IMR-90 (cell line): ENCODE results near the gene L3MBTL4. TPM values are rescaled to one million over a fixed set of nuclear protein-coding genes. Genes with fewer than 3 reads are reported as not detected.

ENCODE experiments used
- ATAC-seq: fragments of 200-7000 bp; cut with Tn5 transposase; 2 replicates; pipeline ENCODE4 v1.9.1; 2020; ENCODE audit warnings: low read depth, mild to moderate bottlenecking, moderate library complexity
- BruUV-seq: library from RNA; stranded (reverse); fragments of 400-500 nt; replicated peaks from 2 replicates; lab custom pipeline; 2021; lab: Mats Ljungman, UMichigan
- CTCF ChIA-PET: fragments of 300-600 bp; formaldehyde crosslinking; extraction: SDS; loops from one replicate; lab custom pipeline; 2021; ENCODE audit warnings: antibody characterized with exemption; lab: Yijun Ruan, JAX
- POLR2A ChIA-PET: fragments of 300-600 bp; sonication (Branson Sonifier 250); formaldehyde crosslinking; loops from one replicate; lab custom pipeline; 2022; ENCODE audit warnings: antibody characterized with exemption; ENCODE audit not compliant: unreplicated experiment; lab: Charles Lee
- DNase-seq: peaks from one replicate; pipeline ENCODE4 v3.0.0; 2013
- H2AFZ ChIP-seq: replicated peaks from 2 replicates; pipeline ENCODE3; 2013; ENCODE audit warnings: low read length, mild to moderate bottlenecking; ENCODE audit not compliant: poor library complexity
- H2AK5ac ChIP-seq: 2 replicates; pipeline ENCODE4 v1.6.1; 2013; ENCODE audit warnings: low read depth, low read length, inconsistent platforms
- H2AK9ac ChIP-seq: replicated peaks from 2 replicates; pipeline ENCODE3; 2013; ENCODE audit warnings: mild to moderate bottlenecking, low read depth, low read length, moderate library complexity; ENCODE audit not compliant: poor library complexity
- H2BK120ac ChIP-seq: 2 replicates; pipeline ENCODE4 v1.6.1; 2013; ENCODE audit warnings: low read depth, low read length, inconsistent platforms
- H2BK15ac ChIP-seq: 3 replicates; pipeline ENCODE4 v1.6.1; 2013; ENCODE audit warnings: low read depth, low read length, inconsistent platforms
- H2BK20ac ChIP-seq: 2 replicates; pipeline ENCODE4 v1.6.1; 2013; ENCODE audit warnings: low read depth, mild to moderate bottlenecking, inconsistent platforms, low read length, moderate library complexity
- H2BK5ac ChIP-seq: 2 replicates; pipeline ENCODE4 v1.6.1; 2013; ENCODE audit warnings: mild to moderate bottlenecking, low read depth, low read length, inconsistent platforms; ENCODE audit not compliant: poor library complexity, severe bottlenecking
- H3K14ac ChIP-seq: replicated peaks from 2 replicates; pipeline ENCODE4 v1.6.1; 2013; ENCODE audit warnings: low read depth, low read length, inconsistent platforms
- H3K18ac ChIP-seq: 2 replicates; pipeline ENCODE4 v1.6.1; 2013; ENCODE audit warnings: low read depth, low read length, control low read depth
- H3K23ac ChIP-seq: 2 replicates; pipeline ENCODE4 v1.6.1; 2013; ENCODE audit warnings: low read depth, low read length, inconsistent platforms
- H3K27ac ChIP-seq: 2 replicates; pipeline ENCODE4 v1.5.1; 2013; ENCODE audit warnings: mild to moderate bottlenecking, control low read depth, low read length; ENCODE audit not compliant: insufficient read depth
- H3K27me3 ChIP-seq: 2 replicates; pipeline ENCODE4 v1.6.1; 2013; ENCODE audit warnings: low read length; ENCODE audit not compliant: control insufficient read depth, insufficient read depth
- H3K36me3 ChIP-seq: 2 replicates; pipeline ENCODE4 v1.6.1; 2013; ENCODE audit warnings: low read length, mixed read lengths; ENCODE audit not compliant: control insufficient read depth, insufficient read depth
- H3K4ac ChIP-seq: 2 replicates; pipeline ENCODE4 v1.6.1; 2013; ENCODE audit warnings: low read depth, low read length, inconsistent platforms
- H3K4me1 ChIP-seq: 2 replicates; pipeline ENCODE4 v1.6.1; 2013; ENCODE audit warnings: low read length, mixed read lengths; ENCODE audit not compliant: control insufficient read depth, insufficient read depth
- H3K4me2 ChIP-seq: 2 replicates; pipeline ENCODE4 v1.6.1; 2013; ENCODE audit warnings: low read depth, mild to moderate bottlenecking, control low read depth, low read length, moderate library complexity
- H3K4me3 ChIP-seq: 2 replicates; pipeline ENCODE4 v1.5.1; 2013; ENCODE audit warnings: low read depth, mild to moderate bottlenecking, control low read depth, low read length, moderate library complexity; ENCODE audit not compliant: insufficient read depth
- H3K56ac ChIP-seq: 2 replicates; pipeline ENCODE4 v1.6.1; 2013; ENCODE audit warnings: low read length, inconsistent platforms; ENCODE audit not compliant: insufficient read depth; ENCODE audit errors: extremely low read depth
- H3K79me1 ChIP-seq, 2 experiments: 2 replicates each; pipeline ENCODE4 v1.6.1; 2013; ENCODE audit warnings: low read length in 2 of 2, inconsistent platforms in 1 of 2, low read depth in 1 of 2
- H3K9ac ChIP-seq: 2 replicates; pipeline ENCODE4 v1.6.1; 2013; ENCODE audit warnings: low read depth, low read length, control low read depth
- H3K9me1 ChIP-seq: 2 replicates; pipeline ENCODE4 v1.6.1; 2013; ENCODE audit warnings: low read length, inconsistent platforms; ENCODE audit not compliant: insufficient read depth
- H3K9me3 ChIP-seq: 2 replicates; pipeline ENCODE4 v1.6.1; 2013; ENCODE audit warnings: low read length; ENCODE audit not compliant: control insufficient read depth, insufficient read depth
- H4K20me1 ChIP-seq: 2 replicates; pipeline ENCODE4 v1.6.1; 2013; ENCODE audit warnings: low read length, inconsistent platforms; ENCODE audit not compliant: insufficient read depth
- H4K5ac ChIP-seq: 2 replicates; pipeline ENCODE4 v1.6.1; 2013; ENCODE audit warnings: mild to moderate bottlenecking, low read depth, low read length, control low read depth
- H4K8ac ChIP-seq, 2 experiments: 2 replicates each; pipeline ENCODE4 v1.6.1; 2013; ENCODE audit warnings: low read depth in 2 of 2, low read length in 2 of 2, control low read depth in 1 of 2, inconsistent platforms in 1 of 2
- H4K91ac ChIP-seq: 2 replicates; pipeline ENCODE4 v1.6.1; 2013; ENCODE audit warnings: low read depth, low read length, inconsistent platforms; ENCODE audit not compliant: insufficient read depth
- CEBPB ChIP-seq: IDR thresholded peaks from 2 replicates; pipeline ENCODE4 v1.6.1; 2012; ENCODE audit warnings: low read depth, low read length, improper control_type of control experiment
- FOS ChIP-seq: fragments of 150-350 bp; IDR thresholded peaks from 2 replicates; pipeline ENCODE4 v1.6.1; 2016; ENCODE audit warnings: low read depth, low read length
- MAZ ChIP-seq: IDR thresholded peaks from 2 replicates; pipeline ENCODE4 v1.6.1; 2012; ENCODE audit warnings: low read depth, mild to moderate bottlenecking, low read length, improper control_type of control experiment, moderate library complexity, borderline replicate concordance
- dilution Hi-C: fragments of 300-500 bp; cut with HindIII; formaldehyde crosslinking; loops from one replicate; pipeline ENCODE4 v1.14.3; 2018; ENCODE audit warnings: low sequenced_read_pairs; ENCODE audit not compliant: unreplicated experiment
- in situ Hi-C: fragments of 300-500 bp; cut with MboI; formaldehyde crosslinking; loops from 3 replicates; pipeline ENCODE4 v1.14.3; 2019; ENCODE audit warnings: low sequenced_read_pairs, inconsistent platforms, mixed read lengths
- intact Hi-C: fragments of 100-400 bp; cut with micrococcal nuclease; formaldehyde crosslinking; loops from 2 replicates; pipeline ENCODE4 v1.10.0; 2022
- polyA plus RNA-seq, 3 experiments: library from polyadenylated mRNA; depleted of rRNA; stranded (reverse); fragments of >200 nt; gene quantifications; 2 replicates each; pipeline ENCODE4 v1.2.3, GENCODE V29; 2012; ENCODE audit warnings: low replicate concordance in 1 of 3
- total RNA-seq: library from RNA; depleted of rRNA; stranded (reverse); fragments of >200 nt; gene quantifications from 2 replicates; pipeline ENCODE4 v1.2.3, GENCODE V29; 2012

The L3MBTL4 gene
- total and polyA plus RNA-seq, 2 of the 4 experiments (the other 2 are of a cell fraction) = under 0.01 to 0.02 TPM

GRCh38 chr18:6452194-6452593 is 37.5 kb upstream of the L3MBTL4 start:
- no peak overlapping the region for H2AFZ ChIP-seq
- H2BK120ac ChIP-seq = no peak overlapping the region
- H4K5ac ChIP-seq = no peak overlapping the region
- in situ Hi-C loops (no loop called here), intact Hi-C loops (no loop called here), dilution Hi-C loops (no loop called here)
- H3K36me3 ChIP-seq = no peaks in the 10 kb centered on the region
- no peaks in the 10 kb centered on the region for H4K20me1 ChIP-seq
- H2BK5ac ChIP-seq = no peak overlapping the region
- H2AK9ac ChIP-seq = no peak overlapping the region
- no peak overlapping the region for H3K9ac ChIP-seq
- H3K18ac ChIP-seq = no peak overlapping the region
- H4K8ac ChIP-seq = no peak overlapping the region
- H3K4me3 ChIP-seq = no peak overlapping the region
- H2AK5ac ChIP-seq = no peak overlapping the region
- TF ChIP-seq MAZ (no peak), FOS (no peak), CEBPB (no peak)
- no peaks in the 10 kb centered on the region for H3K9me1 ChIP-seq
- ATAC-seq (no peak), DNase-seq (no peak)
- no peak overlapping the region for H4K91ac ChIP-seq
- no peak overlapping the region for H3K56ac ChIP-seq
- CTCF ChIA-PET = no interaction called here
- no peak overlapping the region for H3K14ac ChIP-seq
- POLR2A ChIA-PET = no interaction called here
- BruUV-seq = no TSS peak
- no peak overlapping the region for H3K4ac ChIP-seq
- no peaks in the 10 kb centered on the region for H3K9me3 ChIP-seq
- H2BK15ac ChIP-seq = no peak overlapping the region
- no peaks in the 10 kb centered on the region for H3K4me1 ChIP-seq
- no peak overlapping the region for H3K23ac ChIP-seq
- no peak overlapping the region for H3K27ac ChIP-seq
- H3K4me2 ChIP-seq = no peak overlapping the region
- no peaks in the 10 kb centered on the region for H3K27me3 ChIP-seq
- H3K79me1 ChIP-seq = no peaks in the 10 kb centered on the region
- no peak overlapping the region for H2BK20ac ChIP-seq
